ENCODE measurements around the gene DNAAF5.

Gene DNAAF5

GRCh38 chr7:744854-745430 is 18.4 kb downstream of the DNAAF5 start:
- Histone ChIP-seq H3K27ac (no peak overlapping the region), H3K36me3 (peaks cover 13 to 50% (median 36%) of the 10 kb centered on the region in 3 donors), H3K9me3 (no peaks in the 10 kb centered on the region), H3K4me1 (peaks cover 0 to 14% (median 7%) of the 10 kb centered on the region in 4 donors), H3K27me3 (no peaks in the 10 kb centered on the region), H3K4me3 (no peak overlapping the region)
- no peak for TF ChIP-seq CTCF (IDR thresholded peaks at IDR 0.05)
- DNase-seq = peak in 1 of 2 donors; percentile 32
- intact Hi-C loops (cut with DNase I; ENCODE audit: low total_unique reads) = no loop called here

DNA sequence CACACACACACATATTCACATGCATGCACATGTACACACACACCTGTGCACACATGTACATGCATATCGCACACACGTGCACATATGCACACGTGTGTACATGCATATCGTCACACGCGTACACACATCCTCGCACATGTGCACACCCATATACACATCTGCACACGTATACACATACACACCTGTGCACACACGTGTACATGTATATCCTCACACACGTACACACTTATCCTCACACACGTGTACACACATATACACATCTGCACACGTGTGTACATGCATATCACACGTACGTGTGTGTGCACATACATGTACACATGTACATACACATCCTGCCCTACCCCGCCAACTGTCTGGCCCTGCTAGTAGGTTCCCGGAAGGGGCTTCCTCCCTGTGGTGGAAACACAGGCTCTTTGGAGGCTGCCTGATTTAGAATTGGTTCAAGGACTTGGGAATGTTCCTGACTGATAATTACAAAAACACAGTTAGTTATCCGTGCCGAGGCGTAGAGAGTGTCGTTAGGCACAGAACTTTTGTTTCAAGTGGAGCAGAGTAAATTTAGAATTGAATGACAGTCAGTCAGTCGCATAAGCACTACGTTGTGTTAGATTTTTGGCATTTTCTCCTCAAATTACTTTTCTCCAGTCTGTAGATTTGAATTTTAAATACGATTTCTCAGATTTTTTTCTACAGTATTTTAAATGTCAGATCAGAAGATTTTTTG is 19.1 kb downstream of the DNAAF5 start:
- intact Hi-C loops (cut with DNase I; ENCODE audit: low total_unique reads) = no loop called here
- TF ChIP-seq CTCF (IDR thresholded peaks at IDR 0.05) = no peak
- peaks cover 9 to 50% (median 32%) of the 10 kb centered on the region in 3 donors for H3K36me3 ChIP-seq
- H3K27me3 ChIP-seq = no peaks in the 10 kb centered on the region
- H3K27ac ChIP-seq = no peak overlapping the region
- no peak overlapping the region for H3K4me3 ChIP-seq
- no peaks in the 10 kb centered on the region for H3K9me3 ChIP-seq
- peaks cover 0 to 14% (median 7%) of the 10 kb centered on the region in 4 donors for H3K4me1 ChIP-seq
- DNase-seq = no peak

GRCh38 chr7:746155-747061 is 19.9 kb downstream of the DNAAF5 start:
- Histone ChIP-seq H3K27me3 (no peaks in the 10 kb centered on the region), H3K36me3 (peaks cover under 1 to 48% (median 30%) of the 10 kb centered on the region in 3 donors), H3K9me3 (no peaks in the 10 kb centered on the region), H3K27ac (no peak overlapping the region), H3K4me1 (peaks cover 0 to 14% (median 7%) of the 10 kb centered on the region in 4 donors), H3K4me3 (no peak overlapping the region)
- peak in 1 of 2 donors; percentile 55 for DNase-seq
- no peak for TF ChIP-seq CTCF (IDR thresholded peaks at IDR 0.05)
- intact Hi-C loops (cut with DNase I; ENCODE audit: low total_unique reads) = no loop called here

- intact Hi-C loops (cut with DNase I; ENCODE audit: low total_unique reads) = no loop called here
- Histone ChIP-seq H3K27ac (no peak overlapping the region), H3K9me3 (no peaks in the 10 kb centered on the region), H3K36me3 (peaks cover 0 to 45% (median 24%) of the 10 kb centered on the region in 3 donors), H3K27me3 (no peaks in the 10 kb centered on the region), H3K4me1 (peaks cover 0 to 14% (median 7%) of the 10 kb centered on the region in 4 donors), H3K4me3 (no peak overlapping the region)
- peak in 1 of 2 donors; percentile 19 for DNase-seq
- no peak for TF ChIP-seq CTCF (IDR thresholded peaks at IDR 0.05)
Observed at GRCh38 chr7:747186-747585, 20.7 kb downstream of the DNAAF5 start.

DNA sequence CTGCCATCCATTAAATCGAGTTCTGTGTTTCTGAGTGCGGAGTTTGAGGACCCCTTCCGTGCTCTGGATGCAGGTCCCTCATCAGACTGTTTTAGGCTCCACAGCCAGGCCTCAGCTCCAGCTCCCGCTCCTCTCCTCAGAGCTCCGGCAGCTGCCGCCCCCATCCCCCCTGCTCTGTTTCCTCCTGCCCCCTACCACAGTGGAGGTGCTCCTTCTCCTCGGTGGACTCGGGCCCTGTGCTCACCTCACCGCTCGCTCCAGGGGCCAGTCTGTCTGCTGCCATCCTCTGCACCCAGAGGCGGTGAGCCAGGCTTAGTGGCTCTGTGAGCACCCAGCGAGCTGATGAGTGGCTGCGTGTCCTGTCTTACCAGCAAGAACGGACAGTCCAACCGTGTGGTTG is 21.9 kb downstream of the DNAAF5 start:
- no peak overlapping the region for H3K4me3 ChIP-seq
- no peak overlapping the region for H3K27ac ChIP-seq
- peaks cover 0 to 45% (median 27%) of the 10 kb centered on the region in 3 donors for H3K36me3 ChIP-seq
- H3K4me1 ChIP-seq = peaks cover 0 to 14% (median 7%) of the 10 kb centered on the region in 4 donors
- intact Hi-C loops (cut with DNase I; ENCODE audit: low total_unique reads) = no loop called here
- peak in 1 of 2 donors; percentile 35 for DNase-seq
- TF ChIP-seq CTCF (IDR thresholded peaks at IDR 0.05) = no peak
- no peaks in the 10 kb centered on the region for H3K9me3 ChIP-seq
- no peaks in the 10 kb centered on the region for H3K27me3 ChIP-seq
